Measurements from ENCODE around the gene CD22. TPM values are rescaled to one million over a fixed set of nuclear protein-coding genes. Genes with fewer than 3 reads are reported as not detected.

The CD22 gene
- total and polyA plus RNA-seq, 2 donors (not counting 3 experiments of a cell fraction or from before 2014, with no cell fraction given), result not detected

GRCh38 chr19:35316560-35316959 lies 12.4 kb upstream of the CD22 start:
- Histone ChIP-seq H3K4me2 (ENCODE audit: insufficient read depth, low read length) (no peak overlapping the region), H3K27me3 (ENCODE audit: control insufficient read depth in 2 of 2, insufficient read depth in 2 of 2, low read length in 2 of 2) (peaks cover 0 to 1% of the 10 kb centered on the region in 2 experiments), H3K36me3 (ENCODE audit: control insufficient read depth in 2 of 2, extremely low read depth in 1 of 2, insufficient read depth in 2 of 2, low read length in 2 of 2) (no peaks in the 10 kb centered on the region), H2AFZ (ENCODE audit: low read depth, low read length) (no peak overlapping the region), H3K9ac (replicated peaks; ENCODE audit: extremely low read depth, insufficient read depth, low read length) (no peak overlapping the region), H3K9me3 (replicated peaks; ENCODE audit: control insufficient read depth, insufficient read depth, low read length) (no peaks in the 10 kb centered on the region), H3K79me2 (ENCODE audit: control insufficient read depth, insufficient read depth, low read length) (no peaks in the 10 kb centered on the region), H3K9me1 (replicated peaks; ENCODE audit: control insufficient read depth, extremely low read depth, insufficient read depth, low read length) (no peaks in the 10 kb centered on the region), H3K4me1 (ENCODE audit: control insufficient read depth, extremely low read depth, insufficient read depth, low read length) (peaks cover 5% of the 10 kb centered on the region), H3K4me3 (replicated peaks in 1 of 3; ENCODE audit: insufficient read depth in 1 of 3, low read depth in 1 of 3, low read length in 3 of 3) (no peak overlapping the region), H4K20me1 (replicated peaks; ENCODE audit: control insufficient read depth, extremely low read depth, insufficient read depth, low read length) (no peaks in the 10 kb centered on the region), H3K27ac (ENCODE audit: insufficient read depth, low read depth, low read length) (no peak overlapping the region)
- no TSS peak for BruUV-seq (replicated peaks)
- dilution Hi-C loops (cut with MboI; ENCODE audit: extremely low pct_ligation_motif_present, low sequenced_read_pairs) (no loop called here), intact Hi-C loops (cut with micrococcal nuclease) (no loop called here)
- DNase-seq (ENCODE audit: low read depth, low spot score) (no peak), FAIRE-seq (no peak)
- ChIA-PET POLR2A (no interaction called here), CTCF (no interaction called here)
- TF ChIP-seq FOS (IDR thresholded peaks at IDR 0.05; ENCODE audit: borderline replicate concordance, insufficient read depth, low read length) (no peak), JUN (IDR thresholded peaks at IDR 0.05; ENCODE audit: borderline replicate concordance, insufficient read depth, insufficient read length, low read depth) (no peak), CTCF (IDR thresholded peaks at IDR 0.05; ENCODE audit: extremely low read depth in 1 of 2, insufficient read depth in 1 of 2, low read depth in 1 of 2, low read length in 2 of 2) (no peak), MAX (IDR thresholded peaks at IDR 0.05; ENCODE audit: insufficient read depth, insufficient read length) (no peak), EZH2 (IDR thresholded peaks at IDR 0.05; ENCODE audit: borderline replicate concordance, low read depth, low read length, severe bottlenecking) (no peak), POLR2AphosphoS5 (IDR thresholded peaks at IDR 0.05; ENCODE audit: insufficient read depth, low read depth, low read length) (no peak)
